22Rv1 (cell line): ENCODE measurements around the gene SNAPC1.

ENCODE experiments used
- ZFX ChIP-seq: fragments of 450-650 bp; IDR thresholded peaks from 2 replicates; pipeline ENCODE4 v1.6.1; 2017; ENCODE audit warnings: antibody characterized with exemption, borderline replicate concordance
- TF ChIP-seq, protein P1 (sequence below): fragments of 450-650 bp; IDR thresholded peaks from 2 replicates; pipeline ENCODE4 v1.5.1; 2017; ENCODE audit warnings: mild to moderate bottlenecking

DNA sequence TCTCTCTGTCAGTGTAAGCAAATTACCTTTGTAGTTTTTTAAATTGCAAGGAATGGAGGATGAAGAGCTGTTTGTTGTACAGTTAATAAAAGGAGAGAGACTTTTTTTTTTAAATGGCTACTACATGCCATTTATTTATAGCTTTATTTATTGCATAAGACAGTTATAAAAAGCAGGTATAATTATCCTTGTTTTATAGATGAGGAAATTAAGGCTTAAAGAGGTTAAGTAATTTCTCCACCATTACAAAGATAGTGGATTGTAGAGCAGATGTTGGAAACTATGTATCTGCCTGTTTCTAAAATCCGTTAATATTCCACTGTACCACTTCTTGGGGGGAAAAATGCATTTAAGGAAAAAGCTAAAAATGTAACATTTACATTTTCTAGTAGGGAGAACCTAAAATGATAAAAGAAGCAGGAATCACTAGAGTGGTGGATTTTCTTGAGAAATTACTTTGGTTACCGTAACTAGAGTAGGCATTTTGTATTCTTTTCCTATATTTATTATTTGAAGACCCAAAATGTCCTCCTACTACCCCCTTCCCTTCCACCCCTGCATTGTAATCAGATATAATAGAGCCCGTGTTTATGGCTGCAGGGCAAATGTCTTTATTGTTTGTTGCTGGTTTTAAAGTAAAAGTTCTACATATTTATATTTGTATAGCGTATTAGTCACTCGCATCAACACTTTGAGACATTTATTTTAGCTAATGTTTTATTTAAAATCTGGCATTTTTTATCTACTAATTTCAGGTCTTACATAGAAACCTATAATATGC is 2.3 kb downstream of the SNAPC1 start:
- TF ChIP-seq, protein P1, sequence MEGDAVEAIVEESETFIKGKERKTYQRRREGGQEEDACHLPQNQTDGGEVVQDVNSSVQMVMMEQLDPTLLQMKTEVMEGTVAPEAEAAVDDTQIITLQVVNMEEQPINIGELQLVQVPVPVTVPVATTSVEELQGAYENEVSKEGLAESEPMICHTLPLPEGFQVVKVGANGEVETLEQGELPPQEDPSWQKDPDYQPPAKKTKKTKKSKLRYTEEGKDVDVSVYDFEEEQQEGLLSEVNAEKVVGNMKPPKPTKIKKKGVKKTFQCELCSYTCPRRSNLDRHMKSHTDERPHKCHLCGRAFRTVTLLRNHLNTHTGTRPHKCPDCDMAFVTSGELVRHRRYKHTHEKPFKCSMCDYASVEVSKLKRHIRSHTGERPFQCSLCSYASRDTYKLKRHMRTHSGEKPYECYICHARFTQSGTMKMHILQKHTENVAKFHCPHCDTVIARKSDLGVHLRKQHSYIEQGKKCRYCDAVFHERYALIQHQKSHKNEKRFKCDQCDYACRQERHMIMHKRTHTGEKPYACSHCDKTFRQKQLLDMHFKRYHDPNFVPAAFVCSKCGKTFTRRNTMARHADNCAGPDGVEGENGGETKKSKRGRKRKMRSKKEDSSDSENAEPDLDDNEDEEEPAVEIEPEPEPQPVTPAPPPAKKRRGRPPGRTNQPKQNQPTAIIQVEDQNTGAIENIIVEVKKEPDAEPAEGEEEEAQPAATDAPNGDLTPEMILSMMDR, result no peak
- no peak for TF ChIP-seq ZFX
